Measurements from ENCODE around the gene GCLM. TPM values are rescaled to one million over a fixed set of nuclear protein-coding genes. Genes with fewer than 3 reads are reported as not detected.
"Not testable (repeated sequence)": the region's sequence is repeated elsewhere in the genome, so short reads cannot be mapped to it uniquely, and the experiment has no call there.

The GCLM gene
- total RNA-seq, 1 donor from 2014 or later, result 11.4 TPM

DNA sequence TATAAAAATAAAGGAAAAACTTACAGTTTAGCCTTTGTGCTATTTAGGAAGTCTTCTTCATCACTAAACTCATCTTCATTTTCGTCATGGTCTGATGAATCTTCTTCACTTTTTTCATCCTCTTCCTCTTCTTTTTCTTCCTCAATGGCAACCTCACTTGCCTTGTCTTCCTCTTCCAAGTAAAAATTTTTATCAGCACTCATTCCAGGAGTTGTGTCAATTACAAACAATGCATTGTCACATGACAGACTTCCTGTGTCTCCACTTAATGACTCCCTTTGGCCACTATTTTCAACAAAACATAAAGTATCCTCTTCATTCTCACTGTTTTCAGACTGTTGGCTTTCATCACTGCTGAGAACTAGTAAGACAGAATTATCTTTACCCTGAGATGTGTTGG lies 33.0 kb downstream of the GCLM start:
- TF ChIP-seq, protein P1, sequence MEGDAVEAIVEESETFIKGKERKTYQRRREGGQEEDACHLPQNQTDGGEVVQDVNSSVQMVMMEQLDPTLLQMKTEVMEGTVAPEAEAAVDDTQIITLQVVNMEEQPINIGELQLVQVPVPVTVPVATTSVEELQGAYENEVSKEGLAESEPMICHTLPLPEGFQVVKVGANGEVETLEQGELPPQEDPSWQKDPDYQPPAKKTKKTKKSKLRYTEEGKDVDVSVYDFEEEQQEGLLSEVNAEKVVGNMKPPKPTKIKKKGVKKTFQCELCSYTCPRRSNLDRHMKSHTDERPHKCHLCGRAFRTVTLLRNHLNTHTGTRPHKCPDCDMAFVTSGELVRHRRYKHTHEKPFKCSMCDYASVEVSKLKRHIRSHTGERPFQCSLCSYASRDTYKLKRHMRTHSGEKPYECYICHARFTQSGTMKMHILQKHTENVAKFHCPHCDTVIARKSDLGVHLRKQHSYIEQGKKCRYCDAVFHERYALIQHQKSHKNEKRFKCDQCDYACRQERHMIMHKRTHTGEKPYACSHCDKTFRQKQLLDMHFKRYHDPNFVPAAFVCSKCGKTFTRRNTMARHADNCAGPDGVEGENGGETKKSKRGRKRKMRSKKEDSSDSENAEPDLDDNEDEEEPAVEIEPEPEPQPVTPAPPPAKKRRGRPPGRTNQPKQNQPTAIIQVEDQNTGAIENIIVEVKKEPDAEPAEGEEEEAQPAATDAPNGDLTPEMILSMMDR (IDR thresholded peaks at IDR 0.05; ENCODE audit: borderline replicate concordance), result no peak
- no peak for DNase-seq
- H3K4me1 ChIP-seq, result peaks cover 41% of the 10 kb centered on the region
- intact Hi-C loops (cut with micrococcal nuclease), result no loop called here
- no peaks in the 10 kb centered on the region for H3K27me3 ChIP-seq (ENCODE audit: low read depth)
- H3K36me3 ChIP-seq, result peaks cover 65% of the 10 kb centered on the region
- H3K9me3 ChIP-seq (replicated peaks), result no peaks in the 10 kb centered on the region
- no peak overlapping the region for H3K4me3 ChIP-seq
- no peak overlapping the region for H3K27ac ChIP-seq (replicated peaks)

DNA sequence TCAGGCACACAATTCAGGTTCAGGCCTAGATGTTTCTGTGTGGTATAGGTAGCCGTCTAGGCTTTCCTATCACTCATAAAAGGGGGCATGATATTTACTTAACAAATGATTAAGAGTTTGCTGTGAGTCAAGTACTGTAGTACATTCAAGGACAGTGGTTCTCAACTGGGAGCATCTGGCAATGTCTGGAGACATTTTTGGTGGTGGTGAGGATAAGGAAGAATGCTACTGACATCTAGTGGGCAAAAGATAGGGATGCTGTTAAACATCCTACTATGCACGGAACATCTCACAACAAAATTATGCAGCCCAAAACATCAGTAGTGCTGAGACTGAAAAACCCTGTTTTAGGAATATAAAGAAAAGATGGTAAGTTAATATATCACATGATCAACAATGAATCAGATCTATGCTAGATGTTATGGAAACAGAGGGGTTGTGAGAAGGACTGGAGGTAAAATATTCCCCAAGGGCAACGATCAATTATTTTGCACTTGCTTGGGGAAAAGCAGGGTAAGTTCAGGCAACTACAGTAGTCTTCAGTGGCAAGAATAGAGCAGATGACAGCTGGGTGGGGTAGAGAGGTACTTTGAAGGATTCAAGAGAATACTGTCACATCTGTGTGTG lies 35.1 kb downstream of the GCLM start:
- intact Hi-C loops (cut with micrococcal nuclease), result no loop called here
- H3K27ac ChIP-seq (replicated peaks), result no peak overlapping the region
- no peaks in the 10 kb centered on the region for H3K27me3 ChIP-seq (ENCODE audit: low read depth)
- H3K36me3 ChIP-seq, result peaks cover 87% of the 10 kb centered on the region
- no peak overlapping the region for H3K4me3 ChIP-seq
- TF ChIP-seq, protein P1 (IDR thresholded peaks at IDR 0.05; ENCODE audit: borderline replicate concordance), result peak; percentile 41
- no peaks in the 10 kb centered on the region for H3K9me3 ChIP-seq (replicated peaks)
- peaks cover 33% of the 10 kb centered on the region for H3K4me1 ChIP-seq
- no peak for DNase-seq

DNA sequence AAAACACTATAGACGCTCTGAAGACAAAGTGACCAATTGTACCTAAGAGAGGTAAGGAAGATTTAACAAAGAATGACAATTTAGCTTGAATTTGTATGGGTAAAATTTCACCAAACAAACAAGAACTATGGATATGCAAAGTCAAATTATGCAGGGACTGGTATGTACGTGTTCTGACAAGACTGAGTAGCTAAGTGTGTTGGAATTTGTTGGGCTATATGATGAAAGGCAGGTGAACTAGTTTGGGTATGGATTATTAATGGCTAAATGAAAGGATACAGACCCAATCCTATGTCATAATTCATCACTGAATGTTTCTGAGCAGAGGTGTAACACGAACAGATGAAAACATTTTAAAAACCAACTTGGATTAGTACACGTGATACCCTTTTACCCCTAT lies 37.9 kb downstream of the GCLM start:
- intact Hi-C loops (cut with micrococcal nuclease), result no loop called here
- Histone ChIP-seq H3K36me3 (peaks cover 89% of the 10 kb centered on the region), H3K9me3 (replicated peaks) (no peaks in the 10 kb centered on the region)

DNA sequence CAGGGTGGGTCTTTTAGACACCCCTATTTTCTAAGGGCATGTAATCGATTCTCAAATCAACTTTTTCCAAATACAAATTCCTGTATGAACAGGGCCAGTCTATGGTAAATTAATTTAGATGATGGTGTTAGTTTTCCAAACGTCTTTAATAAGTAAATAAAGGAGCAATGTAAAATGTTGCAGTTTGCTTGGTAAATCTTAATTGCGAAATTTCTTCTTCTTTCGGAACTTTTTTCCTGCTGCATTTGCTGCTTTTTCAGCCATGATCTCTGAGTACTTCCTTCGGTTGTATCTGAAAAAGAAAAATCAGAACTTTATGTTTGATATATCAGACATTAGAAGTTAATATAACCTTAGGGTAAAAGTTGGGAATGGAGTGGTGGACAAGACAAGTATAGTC lies 39.6 kb downstream of the GCLM start:
- Histone ChIP-seq H3K4me3 (no peak overlapping the region), H3K27ac (replicated peaks) (no peak overlapping the region), H3K27me3 (ENCODE audit: low read depth) (no peaks in the 10 kb centered on the region), H3K36me3 (peaks cover 72% of the 10 kb centered on the region), H3K4me1 (no peaks in the 10 kb centered on the region), H3K9me3 (replicated peaks) (no peaks in the 10 kb centered on the region)
- no peak for DNase-seq
- TF ChIP-seq, protein P1 (IDR thresholded peaks at IDR 0.05; ENCODE audit: borderline replicate concordance), result no peak
- intact Hi-C loops (cut with micrococcal nuclease), result no loop called here

More for the DNA sequence above, 37.9 kb downstream of the GCLM start:
- H3K4me3 ChIP-seq, result no peak overlapping the region
- no peaks in the 10 kb centered on the region for H3K27me3 ChIP-seq (ENCODE audit: low read depth)
- TF ChIP-seq, protein P1 (IDR thresholded peaks at IDR 0.05; ENCODE audit: borderline replicate concordance), result no peak
- H3K27ac ChIP-seq (replicated peaks), result no peak overlapping the region
- DNase-seq, result no peak
- peaks cover 7% of the 10 kb centered on the region for H3K4me1 ChIP-seq

DNA sequence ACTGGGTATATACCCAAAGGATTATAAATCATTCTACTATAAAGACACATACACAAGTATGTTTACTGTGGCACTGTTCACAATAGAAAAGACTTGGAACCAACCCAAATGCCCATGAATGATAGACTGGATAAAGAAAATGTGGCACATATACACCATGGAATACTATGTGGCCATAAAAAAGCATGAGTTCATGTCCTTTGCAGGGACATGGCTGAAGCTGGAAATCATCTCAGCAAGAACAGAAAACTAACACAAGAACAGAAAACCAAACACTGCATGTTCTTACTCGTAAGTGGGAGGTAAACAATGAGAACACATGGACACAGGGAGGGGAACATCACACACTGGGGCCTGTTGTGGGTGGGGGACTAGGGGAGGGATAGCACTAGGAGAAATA lies 40.7 kb downstream of the GCLM start:
- DNase-seq; H3K27me3 ChIP-seq (ENCODE audit: low read depth); H3K4me3 ChIP-seq; H3K4me1 ChIP-seq; H3K9me3 ChIP-seq (replicated peaks); intact Hi-C loops (cut with micrococcal nuclease); H3K27ac ChIP-seq (replicated peaks): not testable (repeated sequence)
- H3K36me3 ChIP-seq, result peaks cover 60% of the 10 kb centered on the region

DNA sequence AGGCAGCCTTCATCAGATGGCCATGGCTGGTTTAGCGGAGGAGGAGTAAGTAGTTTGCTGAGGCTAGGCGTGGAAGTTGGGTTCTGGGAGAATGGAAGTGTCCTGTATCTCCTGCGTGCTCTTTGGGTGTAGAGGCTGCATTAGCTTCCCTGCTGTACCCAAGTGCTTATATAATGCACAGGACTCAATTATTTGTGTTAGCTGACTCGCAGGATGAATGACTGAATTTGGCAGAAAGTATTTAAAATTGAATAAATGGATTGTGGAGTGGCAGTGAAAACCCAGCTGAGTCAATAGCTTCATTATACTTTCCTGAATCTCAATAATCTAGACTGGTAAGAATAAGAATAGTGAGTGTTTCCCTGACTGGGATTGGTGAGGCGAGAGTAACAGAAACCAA lies 44.0 kb downstream of the GCLM start:
- TF ChIP-seq, protein P1 (IDR thresholded peaks at IDR 0.05; ENCODE audit: borderline replicate concordance), result no peak
- no peak for DNase-seq
- no peaks in the 10 kb centered on the region for H3K27me3 ChIP-seq (ENCODE audit: low read depth)
- intact Hi-C loops (cut with micrococcal nuclease), result no loop called here
- H3K4me3 ChIP-seq, result no peak overlapping the region
- peaks cover 28% of the 10 kb centered on the region for H3K36me3 ChIP-seq
- H3K9me3 ChIP-seq (replicated peaks), result no peaks in the 10 kb centered on the region
- no peak overlapping the region for H3K27ac ChIP-seq (replicated peaks)
- H3K4me1 ChIP-seq, result no peaks in the 10 kb centered on the region
